Neural cell (in vitro differentiated cells): Measurements from ENCODE around the gene TPST2. TPM values are rescaled to one million over a fixed set of nuclear protein-coding genes. Genes with fewer than 3 reads are reported as not detected.

ENCODE experiments used
- H2AFZ ChIP-seq: fragments of 200-600, 300-800 bp; sonication (generic), shearing (Covaris generic); 2 replicates; pipeline ENCODE4 v1.6.0; 2014; ENCODE audit warnings: low read depth, mild to moderate bottlenecking, antibody characterized with exemption, low read length, moderate library complexity
- H3F3A ChIP-seq: fragments of 200-600 bp; shearing (Covaris generic); 2 replicates; pipeline ENCODE4 v1.6.1; 2016; ENCODE audit warnings: mild to moderate bottlenecking, moderate library complexity, mixed read lengths, antibody characterized with exemption, low read length; ENCODE audit not compliant: insufficient read depth, poor library complexity, severe bottlenecking
- H3K27ac ChIP-seq: fragments of 200-600, 300-800 bp; sonication (generic), shearing (Covaris generic); 2 replicates; pipeline ENCODE4 v1.5.1; 2014; ENCODE audit warnings: mild to moderate bottlenecking, low read length, moderate library complexity
- H3K27me3 ChIP-seq: fragments of 300-800, 200-600 bp; sonication (generic), shearing (Covaris generic); 2 replicates; pipeline ENCODE4 v1.6.0; 2014; ENCODE audit warnings: mild to moderate bottlenecking, low read depth, low read length, moderate library complexity; ENCODE audit not compliant: insufficient read depth
- H3K36me3 ChIP-seq: fragments of 300-800, 200-600 bp; sonication (generic), shearing (Covaris generic); 2 replicates; pipeline ENCODE4 v1.5.1; 2014; ENCODE audit warnings: mild to moderate bottlenecking, antibody characterized with exemption, low read length, moderate library complexity; ENCODE audit not compliant: insufficient read depth
- H3K4me2 ChIP-seq: fragments of 300-800, 200-600 bp; sonication (generic), shearing (Covaris generic); 2 replicates; pipeline ENCODE4 v1.6.0; 2014; ENCODE audit warnings: mild to moderate bottlenecking, low read length
- H3K4me3 ChIP-seq: fragments of 300-800, 200-600 bp; sonication (generic), shearing (Covaris generic); 2 replicates; pipeline ENCODE4 v1.5.1; 2014; ENCODE audit warnings: mild to moderate bottlenecking, low read length, moderate library complexity
- H3K79me2 ChIP-seq: fragments of 200-600 bp; shearing (Covaris generic); replicated peaks from 2 replicates; pipeline ENCODE4 v1.6.0; 2014; ENCODE audit warnings: mild to moderate bottlenecking, low read length, moderate library complexity; ENCODE audit not compliant: insufficient read depth
- H3K9ac ChIP-seq: fragments of 300-800, 200-600 bp; sonication (generic), shearing (Covaris generic); 2 replicates; pipeline ENCODE4 v1.6.1; 2016; ENCODE audit warnings: mild to moderate bottlenecking, low read length, mixed read lengths
- H3K9me2 ChIP-seq: fragments of 200-600 bp; shearing (Covaris generic); 2 replicates; pipeline ENCODE4 v1.6.1; 2016; ENCODE audit warnings: mild to moderate bottlenecking, low read length, mixed read lengths; ENCODE audit not compliant: insufficient read depth
- H3K9me3 ChIP-seq: fragments of 200-600, 300-800 bp; sonication (generic), shearing (Covaris generic); 2 replicates; pipeline ENCODE4 v1.6.1; 2016; ENCODE audit warnings: mild to moderate bottlenecking, mixed run types, low read length, moderate library complexity, mixed read lengths
- H4K20me1 ChIP-seq: fragments of 200-600 bp; shearing (Covaris generic); 2 replicates; pipeline ENCODE4 v1.6.1; 2016; ENCODE audit warnings: mild to moderate bottlenecking, mixed run types; ENCODE audit not compliant: insufficient read depth
- CTCF ChIP-seq: fragments of 450-650 bp; IDR thresholded peaks from 2 replicates; pipeline ENCODE4 v1.5.1; 2014; ENCODE audit warnings: antibody characterized with exemption, mild to moderate bottlenecking, moderate library complexity; ENCODE audit not compliant: poor library complexity, severe bottlenecking
- EP300 ChIP-seq: fragments of 450-650 bp; conservative IDR thresholded peaks from 2 replicates; pipeline ENCODE4 v1.6.1; 2014; ENCODE audit warnings: antibody characterized with exemption, mild to moderate bottlenecking, moderate library complexity; ENCODE audit not compliant: poor library complexity, severe bottlenecking
- EZH2 ChIP-seq: fragments of 200-600, 300-800 bp; shearing (Covaris generic), sonication (generic); IDR thresholded peaks from 2 replicates; pipeline ENCODE4 v1.6.1; 2014; ENCODE audit warnings: antibody characterized with exemption, low read length, borderline replicate concordance, mild to moderate bottlenecking; ENCODE audit not compliant: insufficient read depth, poor library complexity, severe bottlenecking
- MXI1 ChIP-seq: fragments of 450-650 bp; conservative IDR thresholded peaks from 2 replicates; pipeline ENCODE4 v1.6.1; 2014; ENCODE audit warnings: antibody characterized with exemption, mild to moderate bottlenecking; ENCODE audit not compliant: poor library complexity, severe bottlenecking
- POLR2AphosphoS5 ChIP-seq: IDR thresholded peaks from 2 replicates; pipeline ENCODE4 v1.6.1; 2012
- RAD21 ChIP-seq: fragments of 450-650 bp; conservative IDR thresholded peaks from 2 replicates; pipeline ENCODE4 v1.6.1; 2014; ENCODE audit warnings: antibody characterized with exemption, mild to moderate bottlenecking, moderate library complexity
- REST ChIP-seq: IDR thresholded peaks from 2 replicates; pipeline ENCODE4 v1.6.1; 2012; ENCODE audit warnings: borderline replicate concordance
- SMC3 ChIP-seq: fragments of 450-650 bp; conservative IDR thresholded peaks from 2 replicates; pipeline ENCODE4 v1.6.1; 2014; ENCODE audit warnings: antibody characterized with exemption, mild to moderate bottlenecking, moderate library complexity; ENCODE audit not compliant: poor library complexity
- TAF1 ChIP-seq: IDR thresholded peaks from 2 replicates; pipeline ENCODE4 v1.6.1; 2012; ENCODE audit warnings: low read depth
- polyA plus RNA-seq: library from polyadenylated mRNA; depleted of rRNA; stranded (reverse); fragments of >200 nt; gene quantifications from 2 replicates; pipeline ENCODE4 v1.2.3, GENCODE V29; 2014

TPST2 gene
- polyA plus RNA-seq, 1 donor from 2014 or later = 16.6 TPM

- no peak overlapping the region for H2AFZ ChIP-seq
- TF ChIP-seq SMC3 = no peak
- no peak for TF ChIP-seq RAD21
- no peak for TF ChIP-seq EP300
- no peak for TF ChIP-seq MXI1
- no peak for TF ChIP-seq REST
- TF ChIP-seq POLR2AphosphoS5 = no peak
- no peak for TF ChIP-seq CTCF
- no peak for TF ChIP-seq TAF1
- TF ChIP-seq EZH2 = no peak
- H3K4me3 ChIP-seq = no peak overlapping the region
- no peaks in the 10 kb centered on the region for H4K20me1 ChIP-seq
- no peak overlapping the region for H3K4me2 ChIP-seq
- H3K9me2 ChIP-seq = no peaks in the 10 kb centered on the region
- no peaks in the 10 kb centered on the region for H3K36me3 ChIP-seq
- H3F3A ChIP-seq = no peaks in the 10 kb centered on the region
- H3K9ac ChIP-seq = no peak overlapping the region
- no peaks in the 10 kb centered on the region for H3K9me3 ChIP-seq
- H3K79me2 ChIP-seq = no peaks in the 10 kb centered on the region
- no peak overlapping the region for H3K27ac ChIP-seq
- H3K27me3 ChIP-seq = no peaks in the 10 kb centered on the region
Observed at GRCh38 chr22:26535603-26535908, 54.4 kb downstream of the TPST2 start.

GRCh38 chr22:26534874-26535602 lies 54.9 kb downstream of the TPST2 start:
- Histone ChIP-seq H3K9me3 (no peaks in the 10 kb centered on the region), H3K79me2 (no peaks in the 10 kb centered on the region), H3K9me2 (no peaks in the 10 kb centered on the region), H3K36me3 (no peaks in the 10 kb centered on the region), H3K27me3 (no peaks in the 10 kb centered on the region), H2AFZ (no peak overlapping the region), H3K4me2 (no peak overlapping the region), H4K20me1 (no peaks in the 10 kb centered on the region), H3K9ac (no peak overlapping the region), H3F3A (no peaks in the 10 kb centered on the region), H3K27ac (no peak overlapping the region), H3K4me3 (no peak overlapping the region)
- TF ChIP-seq POLR2AphosphoS5 (no peak), MXI1 (no peak), EP300 (no peak), RAD21 (no peak), CTCF (no peak), EZH2 (no peak), TAF1 (no peak), SMC3 (no peak), REST (no peak)
